Astrocyte (in vitro differentiated cells and primary cell): ENCODE results near the gene SRBD1. TPM values are rescaled to one million over a fixed set of nuclear protein-coding genes. Genes with fewer than 3 reads are reported as not detected.

ENCODE experiments used
- DNase-seq: peaks from one replicate; pipeline ENCODE4 v3.0.0-alpha.2; 2010; ENCODE audit warnings: low read depth
- FAIRE-seq: peaks from 2 replicates; lab custom pipeline; 2011; peaks lifted over from hg19 to GRCh38; lab: Jason Lieb, UNC
- H2AFZ ChIP-seq: 2 replicates; pipeline ENCODE4 v1.6.0; 2012; ENCODE audit warnings: low read depth, low read length, inconsistent platforms
- H3K27ac ChIP-seq: 2 replicates; pipeline ENCODE4 v1.5.1; 2011; ENCODE audit warnings: low read depth, low read length, inconsistent platforms
- H3K27me3 ChIP-seq: 2 replicates; pipeline ENCODE4 v1.6.0; 2011; ENCODE audit warnings: low read length, inconsistent platforms; ENCODE audit not compliant: insufficient read depth
- H3K36me3 ChIP-seq: 2 replicates; pipeline ENCODE4 v1.5.1; 2011; ENCODE audit warnings: low read length, inconsistent platforms; ENCODE audit not compliant: insufficient read depth
- H3K4me1 ChIP-seq: 2 replicates; pipeline ENCODE4 v1.5.1; 2011; ENCODE audit warnings: low read length, inconsistent platforms; ENCODE audit not compliant: insufficient read depth
- H3K4me2 ChIP-seq: 2 replicates; pipeline ENCODE4 v1.6.0; 2012; ENCODE audit warnings: low read length, inconsistent platforms
- H3K4me3 ChIP-seq: 2 replicates; pipeline ENCODE4 v1.5.1; 2011; ENCODE audit warnings: low read depth, mild to moderate bottlenecking, low read length, inconsistent platforms; ENCODE audit not compliant: insufficient read depth
- H3K79me2 ChIP-seq: 2 replicates; pipeline ENCODE4 v1.6.0; 2012; ENCODE audit warnings: mild to moderate bottlenecking, low read length, inconsistent platforms; ENCODE audit not compliant: insufficient read depth
- H3K9ac ChIP-seq: 2 replicates; pipeline ENCODE4 v1.6.0; 2012; ENCODE audit warnings: mild to moderate bottlenecking, low read length, inconsistent platforms
- H3K9me3 ChIP-seq: 2 replicates; pipeline ENCODE4 v1.5.1; 2012; ENCODE audit warnings: low read depth, mild to moderate bottlenecking, low read length, inconsistent platforms; ENCODE audit not compliant: insufficient read depth
- H4K20me1 ChIP-seq: 2 replicates; pipeline ENCODE4 v1.6.0; 2012; ENCODE audit warnings: low read length, inconsistent platforms; ENCODE audit not compliant: insufficient read depth
- H3K27ac Mint-ChIP-seq: one replicate; pipeline ENCODE4 v1.8.0; 2021; ENCODE audit warnings: mild to moderate bottlenecking, mixed read lengths; ENCODE audit not compliant: unreplicated experiment
- H3K27me3 Mint-ChIP-seq: one replicate; pipeline ENCODE4 v1.8.0; 2021; ENCODE audit warnings: low read depth, mixed read lengths; ENCODE audit not compliant: unreplicated experiment
- H3K36me3 Mint-ChIP-seq: one replicate; pipeline ENCODE4 v1.8.0; 2021; ENCODE audit warnings: low read depth, mixed read lengths; ENCODE audit not compliant: unreplicated experiment
- H3K4me1 Mint-ChIP-seq: one replicate; pipeline ENCODE4 v1.8.0; 2021; ENCODE audit warnings: low read depth, mixed read lengths; ENCODE audit not compliant: unreplicated experiment
- H3K4me3 Mint-ChIP-seq: one replicate; pipeline ENCODE4 v1.8.0; 2021; ENCODE audit warnings: mild to moderate bottlenecking, moderate library complexity, mixed read lengths; ENCODE audit not compliant: unreplicated experiment
- H3K9me3 Mint-ChIP-seq: one replicate; pipeline ENCODE4 v1.8.0; 2021; ENCODE audit warnings: mild to moderate bottlenecking, mixed read lengths; ENCODE audit not compliant: unreplicated experiment
- EZH2 ChIP-seq: IDR thresholded peaks from 2 replicates; pipeline ENCODE4 v1.6.1; 2012; ENCODE audit warnings: mild to moderate bottlenecking, low read length, inconsistent platforms; ENCODE audit not compliant: insufficient read depth
- total RNA-seq: library from RNA; stranded (reverse); gene quantifications from 2 replicates; pipeline ENCODE4 v1.2.1, GENCODE V29; 2021
- TF ChIP-seq, protein P1 (sequence below): IDR thresholded peaks from 2 replicates; pipeline ENCODE4 v1.5.1; 2011; ENCODE audit warnings: low read depth, mild to moderate bottlenecking, inconsistent platforms, low read length, moderate library complexity; ENCODE audit not compliant: insufficient read depth

SRBD1 gene
- total RNA-seq, 1 donor from 2014 or later: 9.3 TPM

DNA sequence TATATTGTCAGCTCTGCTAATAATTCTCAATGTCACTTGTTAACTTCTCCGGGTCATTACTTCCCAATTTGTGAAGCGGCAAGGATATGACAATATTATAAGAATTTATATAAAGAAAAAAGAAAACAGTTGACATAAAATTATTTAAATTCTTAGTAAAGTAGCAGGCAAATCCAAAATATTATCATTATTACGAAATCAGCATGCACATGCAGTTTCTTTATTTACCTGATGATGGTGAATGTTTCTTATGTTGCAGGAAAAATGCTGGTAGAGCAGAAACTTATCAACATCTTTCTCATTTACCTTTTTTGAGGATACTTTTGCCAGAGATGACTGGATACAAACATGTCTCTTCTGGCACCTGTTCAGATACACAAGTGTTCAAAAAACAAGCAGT, 38.1 kb downstream of the SRBD1 start:
- Histone ChIP-seq H3K79me2 (no peaks in the 10 kb centered on the region), H3K36me3 (peaks cover 4% of the 10 kb centered on the region), H3K4me1 (peaks cover 13% of the 10 kb centered on the region), H3K4me2 (no peak overlapping the region), H3K9me3 (no peaks in the 10 kb centered on the region), H4K20me1 (no peaks in the 10 kb centered on the region), H3K27me3 (no peaks in the 10 kb centered on the region), H3K27ac (no peak overlapping the region), H3K4me3 (no peak overlapping the region), H2AFZ (no peak overlapping the region), H3K9ac (no peak overlapping the region)
- DNase-seq: no peak
- no peak for TF ChIP-seq EZH2
- TF ChIP-seq, protein P1, sequence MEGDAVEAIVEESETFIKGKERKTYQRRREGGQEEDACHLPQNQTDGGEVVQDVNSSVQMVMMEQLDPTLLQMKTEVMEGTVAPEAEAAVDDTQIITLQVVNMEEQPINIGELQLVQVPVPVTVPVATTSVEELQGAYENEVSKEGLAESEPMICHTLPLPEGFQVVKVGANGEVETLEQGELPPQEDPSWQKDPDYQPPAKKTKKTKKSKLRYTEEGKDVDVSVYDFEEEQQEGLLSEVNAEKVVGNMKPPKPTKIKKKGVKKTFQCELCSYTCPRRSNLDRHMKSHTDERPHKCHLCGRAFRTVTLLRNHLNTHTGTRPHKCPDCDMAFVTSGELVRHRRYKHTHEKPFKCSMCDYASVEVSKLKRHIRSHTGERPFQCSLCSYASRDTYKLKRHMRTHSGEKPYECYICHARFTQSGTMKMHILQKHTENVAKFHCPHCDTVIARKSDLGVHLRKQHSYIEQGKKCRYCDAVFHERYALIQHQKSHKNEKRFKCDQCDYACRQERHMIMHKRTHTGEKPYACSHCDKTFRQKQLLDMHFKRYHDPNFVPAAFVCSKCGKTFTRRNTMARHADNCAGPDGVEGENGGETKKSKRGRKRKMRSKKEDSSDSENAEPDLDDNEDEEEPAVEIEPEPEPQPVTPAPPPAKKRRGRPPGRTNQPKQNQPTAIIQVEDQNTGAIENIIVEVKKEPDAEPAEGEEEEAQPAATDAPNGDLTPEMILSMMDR: no peak
- no peak for FAIRE-seq
- peaks cover 4% of the 10 kb centered on the region for H3K9me3 Mint-ChIP-seq
- peaks cover 4% of the 10 kb centered on the region for H3K36me3 Mint-ChIP-seq
- no peaks in the 10 kb centered on the region for H3K27me3 Mint-ChIP-seq
- peaks cover 34% of the 10 kb centered on the region for H3K4me1 Mint-ChIP-seq
- H3K27ac Mint-ChIP-seq: no peak overlapping the region
- no peak overlapping the region for H3K4me3 Mint-ChIP-seq

DNA sequence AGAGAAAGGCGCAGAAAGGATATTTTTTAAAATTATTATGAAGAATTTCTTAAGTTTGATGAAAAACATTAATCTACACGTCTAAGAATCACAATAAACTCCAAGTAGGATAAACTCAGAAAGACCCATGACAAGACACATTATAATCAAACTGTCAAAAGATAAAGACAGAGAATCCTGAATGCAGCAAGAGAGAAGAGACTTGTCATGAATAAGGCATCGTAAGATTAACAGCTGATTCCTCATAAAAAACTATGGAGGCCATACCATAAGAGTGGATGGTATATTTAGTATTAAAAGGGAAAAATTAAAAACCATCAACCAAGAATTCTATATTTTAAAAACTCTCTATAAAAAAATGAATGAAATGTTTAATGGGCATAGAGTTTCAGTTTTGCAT, 39.1 kb downstream of the SRBD1 start:
- no peak for TF ChIP-seq EZH2
- TF ChIP-seq, protein P1: no peak
- H3K4me3 ChIP-seq: no peak overlapping the region
- H3K27ac ChIP-seq: no peak overlapping the region
- no peak overlapping the region for H3K4me2 ChIP-seq
- H3K27me3 Mint-ChIP-seq: no peaks in the 10 kb centered on the region
- H3K27me3 ChIP-seq: no peaks in the 10 kb centered on the region
- H3K27ac Mint-ChIP-seq: no peak overlapping the region
- FAIRE-seq (no peak), DNase-seq (no peak)
- H3K36me3 ChIP-seq: peaks cover 4% of the 10 kb centered on the region
- no peak overlapping the region for H3K9ac ChIP-seq
- H3K79me2 ChIP-seq: no peaks in the 10 kb centered on the region
- H3K36me3 Mint-ChIP-seq: peaks cover 4% of the 10 kb centered on the region
- no peaks in the 10 kb centered on the region for H3K9me3 ChIP-seq
- H3K4me1 Mint-ChIP-seq: peaks cover 28% of the 10 kb centered on the region
- no peak overlapping the region for H3K4me3 Mint-ChIP-seq
- peaks cover 13% of the 10 kb centered on the region for H3K4me1 ChIP-seq
- no peak overlapping the region for H2AFZ ChIP-seq
- H3K9me3 Mint-ChIP-seq: peaks cover 4% of the 10 kb centered on the region
- no peaks in the 10 kb centered on the region for H4K20me1 ChIP-seq

DNA sequence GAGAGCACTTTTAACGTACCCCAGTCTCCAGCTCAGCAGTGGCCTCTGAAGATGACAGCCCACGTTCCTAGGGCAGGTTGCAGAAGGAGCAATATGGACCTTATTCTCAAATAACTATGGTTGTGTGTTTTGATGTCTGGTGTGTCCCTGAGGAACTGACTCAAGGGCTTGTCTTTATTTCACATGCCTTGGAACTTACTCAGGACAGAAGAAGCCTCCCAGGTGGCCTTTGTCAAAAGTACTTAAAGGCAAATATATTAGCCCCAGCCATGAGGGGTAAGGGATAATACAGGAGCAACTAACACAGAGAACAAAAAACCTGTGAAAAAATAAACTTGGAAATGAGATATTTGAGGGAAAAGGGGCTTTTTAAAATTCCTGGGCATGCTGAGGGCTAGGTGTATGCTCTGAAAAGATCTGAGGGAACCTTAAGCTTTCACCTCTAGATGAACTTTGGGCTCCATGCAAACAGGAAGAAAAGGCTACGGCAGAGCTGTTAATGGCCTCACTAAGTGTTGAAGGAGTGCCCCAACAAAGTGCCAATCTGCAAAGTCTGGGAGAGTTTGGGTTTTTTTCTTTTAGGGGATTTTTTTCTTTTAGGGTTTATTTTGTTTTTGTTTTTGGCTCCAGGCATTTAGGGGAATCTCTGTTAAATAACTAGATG, 40.3 kb downstream of the SRBD1 start:
- H3K27me3 Mint-ChIP-seq: no peaks in the 10 kb centered on the region
- DNase-seq: no peak
- Histone ChIP-seq H3K4me1 (peaks cover 13% of the 10 kb centered on the region), H3K4me3 (no peak overlapping the region), H4K20me1 (no peaks in the 10 kb centered on the region), H3K4me2 (peak overlapping the region; percentile 13), H3K79me2 (no peaks in the 10 kb centered on the region), H3K9ac (no peak overlapping the region), H3K27ac (no peak overlapping the region), H3K9me3 (no peaks in the 10 kb centered on the region), H2AFZ (no peak overlapping the region), H3K36me3 (peaks cover 4% of the 10 kb centered on the region), H3K27me3 (no peaks in the 10 kb centered on the region)
- peaks cover 28% of the 10 kb centered on the region for H3K4me1 Mint-ChIP-seq
- no peak overlapping the region for H3K4me3 Mint-ChIP-seq
- peaks cover 4% of the 10 kb centered on the region for H3K9me3 Mint-ChIP-seq
- peak overlapping the region; percentile 80 for H3K27ac Mint-ChIP-seq
- no peak for FAIRE-seq
- TF ChIP-seq EZH2: no peak
- TF ChIP-seq, protein P1: no peak
- peaks cover 4% of the 10 kb centered on the region for H3K36me3 Mint-ChIP-seq
